A673 (cell line): Measurements from ENCODE around the gene DNAH1.

Experiments
- EZH2 ChIP-seq: fragments of 200-600 bp; sonication (generic); IDR thresholded peaks from 2 replicates; pipeline ENCODE4 v1.6.1; 2017; ENCODE audit warnings: borderline replicate concordance, low read depth, mild to moderate bottlenecking, mixed read lengths, antibody characterized with exemption, low read length; ENCODE audit not compliant: poor library complexity, severe bottlenecking
- TF ChIP-seq, protein P1 (sequence below): fragments of 300-800, 200-600 bp; sonication (generic); conservative IDR thresholded peaks from 2 replicates; pipeline ENCODE4 v1.5.1; 2017; ENCODE audit warnings: low read depth, mild to moderate bottlenecking, antibody characterized with exemption, low read length, moderate library complexity, mixed read lengths

GRCh38 chr3:52364322-52365035, 48.4 kb downstream of the DNAH1 start:
- TF ChIP-seq, protein P1, sequence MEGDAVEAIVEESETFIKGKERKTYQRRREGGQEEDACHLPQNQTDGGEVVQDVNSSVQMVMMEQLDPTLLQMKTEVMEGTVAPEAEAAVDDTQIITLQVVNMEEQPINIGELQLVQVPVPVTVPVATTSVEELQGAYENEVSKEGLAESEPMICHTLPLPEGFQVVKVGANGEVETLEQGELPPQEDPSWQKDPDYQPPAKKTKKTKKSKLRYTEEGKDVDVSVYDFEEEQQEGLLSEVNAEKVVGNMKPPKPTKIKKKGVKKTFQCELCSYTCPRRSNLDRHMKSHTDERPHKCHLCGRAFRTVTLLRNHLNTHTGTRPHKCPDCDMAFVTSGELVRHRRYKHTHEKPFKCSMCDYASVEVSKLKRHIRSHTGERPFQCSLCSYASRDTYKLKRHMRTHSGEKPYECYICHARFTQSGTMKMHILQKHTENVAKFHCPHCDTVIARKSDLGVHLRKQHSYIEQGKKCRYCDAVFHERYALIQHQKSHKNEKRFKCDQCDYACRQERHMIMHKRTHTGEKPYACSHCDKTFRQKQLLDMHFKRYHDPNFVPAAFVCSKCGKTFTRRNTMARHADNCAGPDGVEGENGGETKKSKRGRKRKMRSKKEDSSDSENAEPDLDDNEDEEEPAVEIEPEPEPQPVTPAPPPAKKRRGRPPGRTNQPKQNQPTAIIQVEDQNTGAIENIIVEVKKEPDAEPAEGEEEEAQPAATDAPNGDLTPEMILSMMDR = no peak
- no peak for TF ChIP-seq EZH2
